ENCODE measurements around the gene NF2.
"Not testable (repeated sequence)": the region's sequence is repeated elsewhere in the genome, so short reads cannot be mapped to it uniquely, and the experiment has no call there.

The NF2 gene

GRCh38 chr22:29596408-29596807, 7.0 kb upstream of the NF2 start:
- DNase-seq (ENCODE audit: low read depth): no peak

GRCh38 chr22:29597871-29598683, 5.4 kb upstream of the NF2 start:
- DNase-seq (ENCODE audit: low read depth): not testable (repeated sequence)

- DNase-seq (ENCODE audit: low read depth): no peak
Observed at GRCh38 chr22:29598684-29599020, 4.8 kb upstream of the NF2 start.

- no peak for DNase-seq (ENCODE audit: low read depth)
Observed at GRCh38 chr22:29604076-29604360, 585 bp downstream of the NF2 start.

GRCh38 chr22:29605527-29605850, 2.1 kb downstream of the NF2 start:
- no peak for DNase-seq (ENCODE audit: low read depth)

- no peak for DNase-seq (ENCODE audit: low read depth)
Observed at GRCh38 chr22:29606320-29606719, 2.9 kb downstream of the NF2 start.

GRCh38 chr22:29607426-29607825, 4.0 kb downstream of the NF2 start:
- DNase-seq (ENCODE audit: low read depth): no peak

- no peak for DNase-seq (ENCODE audit: low read depth)
Observed at GRCh38 chr22:29609139-29609538, 5.7 kb downstream of the NF2 start.

- DNase-seq (ENCODE audit: low read depth): no peak
Observed at GRCh38 chr22:29610780-29611179, 7.3 kb downstream of the NF2 start.

- no peak for DNase-seq (ENCODE audit: low read depth)
Observed at GRCh38 chr22:29615705-29616327, 12.4 kb downstream of the NF2 start.

- no peak for DNase-seq (ENCODE audit: low read depth)
Observed at GRCh38 chr22:29617922-29618629, 14.6 kb downstream of the NF2 start.

- DNase-seq (ENCODE audit: low read depth): no peak
Observed at GRCh38 chr22:29621761-29622526, 18.5 kb downstream of the NF2 start.

GRCh38 chr22:29623059-29623458, 19.6 kb downstream of the NF2 start:
- no peak for DNase-seq (ENCODE audit: low read depth)

- DNase-seq (ENCODE audit: low read depth): no peak
Observed at GRCh38 chr22:29623553-29624169, 20.2 kb downstream of the NF2 start.

GRCh38 chr22:29625090-29625825, 21.8 kb downstream of the NF2 start:
- no peak for DNase-seq (ENCODE audit: low read depth)

GRCh38 chr22:29626497-29627195, 23.2 kb downstream of the NF2 start:
- DNase-seq (ENCODE audit: low read depth): no peak

GRCh38 chr22:29627196-29627535, 23.7 kb downstream of the NF2 start:
- DNase-seq (ENCODE audit: low read depth): no peak

- no peak for DNase-seq (ENCODE audit: low read depth)
Observed at GRCh38 chr22:29628996-29629902, 25.8 kb downstream of the NF2 start.

- DNase-seq (ENCODE audit: low read depth): no peak
Observed at GRCh38 chr22:29629903-29630516, 26.6 kb downstream of the NF2 start.

- DNase-seq (ENCODE audit: low read depth): no peak
Observed at GRCh38 chr22:29630987-29631386, 27.6 kb downstream of the NF2 start.

All from stimulated activated CD8-positive, alpha-beta memory T cell treated with anti-CD3 and anti-CD28 coated beads, Interleukin-12 subunit alpha, Interleukin-12 subunit beta, amount 100 ng/mL, for 4 hours (primary cell).